CD4-positive, alpha-beta T cell treated with Interleukin-1 beta for 1 hour (primary cell): ENCODE measurements around the gene PTPRH.
"Not testable (repeated sequence)": the region's sequence is repeated elsewhere in the genome, so short reads cannot be mapped to it uniquely, and the experiment has no call there.

ENCODE experiments used
- DNase-seq, 2 donors: peaks; one replicate each; pipeline ENCODE4 v3.0.0-alpha.2; 2020 to 2022

The PTPRH gene

GRCh38 chr19:55176076-55176475 lies 33.2 kb downstream of the PTPRH start:
- DNase-seq, result no peak

DNA sequence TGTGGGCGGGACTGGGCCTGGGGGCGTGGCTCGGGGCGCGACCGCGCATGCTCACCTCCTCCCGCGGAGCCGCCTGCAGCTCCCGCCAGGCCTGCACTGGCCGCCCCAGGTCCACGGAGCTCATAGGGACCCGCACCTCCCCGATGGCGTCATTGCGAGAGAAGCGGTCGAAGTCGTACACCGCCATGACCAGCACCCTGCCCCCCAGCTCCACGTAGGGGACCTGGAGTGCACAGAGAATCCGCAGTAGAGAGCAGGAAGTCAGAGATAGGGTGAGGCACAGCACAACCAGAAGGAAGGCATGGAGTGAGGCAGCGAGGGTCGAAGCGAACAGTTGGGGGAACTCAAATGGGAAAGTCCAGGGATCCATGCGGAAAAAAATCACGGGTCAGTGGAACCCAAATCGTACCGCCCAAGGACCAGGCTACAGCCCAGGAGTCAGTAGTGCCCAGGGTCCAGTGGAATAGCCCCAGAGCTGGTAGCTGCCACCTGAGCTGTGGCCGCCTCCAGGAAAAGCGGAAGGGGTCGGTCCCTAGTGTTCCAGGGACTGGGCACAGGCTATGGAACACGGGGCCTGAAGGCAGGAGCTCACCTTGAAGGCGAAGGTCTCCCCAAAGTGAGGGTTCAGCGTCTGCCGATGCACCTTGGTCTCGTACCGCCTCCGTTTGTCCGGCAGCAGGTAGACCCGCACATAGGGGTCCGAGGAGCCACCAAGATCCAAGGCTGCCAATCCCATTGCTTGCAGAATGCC lies 34.0 kb downstream of the PTPRH start:
- DNase-seq, result no peak

DNA sequence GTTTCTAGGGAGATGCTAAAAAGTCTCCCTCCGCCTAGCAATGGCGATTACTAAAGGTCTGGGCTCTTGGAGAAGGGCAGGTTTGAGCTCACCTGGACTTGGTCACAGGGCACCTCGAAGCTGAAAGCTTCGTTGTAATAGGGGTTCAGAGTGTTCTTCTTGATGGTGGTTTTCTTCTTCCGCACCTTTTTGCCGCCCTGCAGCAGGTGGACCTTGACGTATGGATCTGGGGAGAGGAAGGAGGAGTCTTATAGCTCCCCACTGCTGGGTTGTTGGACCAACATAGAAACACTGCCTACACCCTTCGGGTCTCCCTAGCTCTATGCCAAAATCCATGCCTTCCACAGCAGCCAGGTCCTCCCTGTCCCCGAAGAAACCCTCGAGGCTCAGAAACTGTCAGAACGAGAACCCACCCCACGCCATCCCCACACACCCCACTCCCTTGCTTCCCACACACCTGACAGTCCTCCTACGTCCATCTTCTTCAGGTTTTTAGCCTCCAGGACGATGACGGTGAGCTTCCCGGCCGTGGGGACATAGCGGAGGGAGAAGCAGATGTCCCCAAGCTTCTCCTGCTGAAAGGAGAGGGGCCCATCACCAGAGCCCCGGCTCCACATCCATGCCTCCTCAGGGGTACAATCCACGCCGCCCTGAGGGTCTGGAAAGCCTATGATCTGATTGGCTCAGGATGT lies 34.7 kb downstream of the PTPRH start:
- no peak for DNase-seq

GRCh38 chr19:55173714-55174409 lies 35.4 kb downstream of the PTPRH start:
- DNase-seq, result peak; percentile 36 to 45

DNA sequence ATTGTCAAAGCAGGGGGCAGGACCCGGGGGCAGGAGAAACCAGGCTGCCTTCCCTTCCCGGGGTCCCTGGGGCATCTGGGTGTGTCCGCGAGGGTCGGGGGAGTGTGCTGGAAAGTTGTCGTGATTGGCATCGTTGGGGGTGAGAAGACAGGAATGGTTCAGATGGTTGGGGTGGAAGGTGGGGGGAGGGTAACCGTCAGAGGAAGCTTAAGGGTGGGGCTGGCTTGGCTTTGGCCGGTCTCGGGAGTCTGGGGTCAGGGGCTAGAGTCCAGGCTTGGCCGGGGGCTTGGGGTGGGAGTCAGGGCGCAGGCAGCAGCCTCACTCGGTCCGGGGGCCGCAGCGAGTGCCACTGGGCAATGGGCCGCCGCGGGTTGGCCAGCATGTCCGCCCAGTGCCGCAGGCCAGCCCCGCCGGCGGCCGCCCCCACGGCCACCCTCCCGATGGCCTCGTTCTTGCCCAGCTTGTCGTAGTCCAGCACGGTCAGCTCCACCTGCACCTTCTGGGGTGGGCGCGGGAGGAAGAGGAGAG lies 36.1 kb downstream of the PTPRH start:
- DNase-seq, result no peak

DNA sequence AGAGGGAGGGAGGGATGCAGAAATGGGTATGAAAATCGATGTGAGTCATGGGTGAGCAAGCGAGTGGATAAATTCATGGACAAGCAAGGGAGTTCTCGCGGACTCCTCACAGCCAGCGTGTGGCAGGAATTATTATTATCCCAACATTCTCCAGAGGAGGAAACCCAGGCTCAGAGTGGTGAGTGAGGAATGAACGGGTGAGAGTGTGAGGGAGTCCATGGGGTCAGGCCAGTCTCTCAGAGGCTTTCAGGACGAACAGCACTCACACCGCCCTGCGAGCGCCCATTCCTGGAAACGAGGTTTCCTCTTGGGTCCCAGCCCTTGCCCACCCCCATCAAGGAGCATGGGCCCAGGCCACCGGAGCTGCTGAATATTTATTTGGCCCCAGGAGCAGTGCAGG lies 36.6 kb downstream of the PTPRH start:
- no peak for DNase-seq

DNA sequence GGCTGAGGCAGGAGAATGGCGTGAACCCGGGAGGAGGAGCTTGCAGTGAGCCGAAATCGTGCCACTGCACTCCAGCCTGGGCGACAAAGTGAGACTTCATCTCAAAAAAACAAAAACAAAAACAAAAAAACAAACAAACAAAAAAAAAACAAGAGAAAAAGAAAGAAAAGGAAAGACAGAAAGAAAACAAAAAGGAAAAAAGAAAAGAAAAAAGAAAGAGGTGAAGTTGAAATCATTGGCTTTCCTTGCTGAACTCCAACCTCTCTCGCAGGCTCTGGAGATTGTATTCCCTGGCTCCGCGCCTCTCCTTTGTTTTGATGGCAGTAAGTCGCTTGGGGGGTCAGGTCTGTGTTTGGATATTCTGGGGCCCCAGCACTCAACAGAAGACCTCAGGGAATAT lies 37.0 kb downstream of the PTPRH start:
- not testable (repeated sequence) for DNase-seq

DNA sequence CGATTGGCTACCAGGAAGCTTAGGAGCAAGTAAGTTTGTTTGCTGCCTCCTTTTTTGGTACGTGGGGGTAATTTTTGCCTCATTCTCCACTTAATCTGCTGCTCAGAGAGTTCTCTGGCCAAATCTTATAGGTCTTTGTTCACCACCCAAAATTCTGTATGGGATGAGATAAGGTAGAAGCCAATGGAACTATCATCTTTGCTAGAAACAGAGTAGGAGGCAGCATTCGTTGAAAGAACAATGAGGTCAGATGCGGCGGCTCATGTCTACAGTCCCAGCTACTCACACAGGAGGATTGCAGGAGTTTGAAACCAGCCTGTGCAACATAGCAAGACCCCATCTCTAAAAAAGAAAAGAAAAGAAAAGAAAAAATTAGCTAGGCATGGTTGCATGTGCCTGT lies 37.9 kb downstream of the PTPRH start:
- no peak for DNase-seq

DNA sequence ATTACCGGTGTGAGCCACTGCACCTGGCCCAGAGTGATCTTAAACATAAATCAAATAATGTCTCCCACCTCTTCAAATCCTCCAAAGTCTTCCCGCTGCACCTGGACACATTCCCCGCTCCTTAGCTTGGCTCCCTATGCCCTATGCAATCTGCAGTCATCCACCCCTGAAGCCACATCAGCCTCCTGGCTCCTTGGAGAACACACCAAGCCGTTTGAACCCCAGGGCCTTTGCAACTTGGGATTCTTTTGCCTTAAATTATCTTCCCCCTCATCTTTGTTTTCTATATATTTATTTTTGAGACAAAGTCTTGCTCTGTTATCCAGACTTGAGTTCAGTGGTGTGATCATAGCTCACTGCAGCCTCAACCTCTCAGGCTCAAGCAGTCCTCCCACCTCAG lies 40.2 kb downstream of the PTPRH start:
- no peak for DNase-seq

- peak; percentile 78 to 87 for DNase-seq
Measured at GRCh38 chr19:55166530-55167268, 42.6 kb downstream of the PTPRH start, which contains the start of gene DNAAF3. Gene DNAAF3 (minus strand): TSS chr19:55166613. CDS start chr19:55166413, 200 bp downstream.

GRCh38 chr19:55165952-55166529 lies 43.3 kb downstream of the PTPRH start:
- peak; percentile 49 to 64 for DNase-seq

GRCh38 chr19:55161571-55162322 lies 47.6 kb downstream of the PTPRH start:
- DNase-seq, result no peak

- no peak for DNase-seq
Measured at GRCh38 chr19:55160986-55161365, 48.3 kb downstream of the PTPRH start.

DNA sequence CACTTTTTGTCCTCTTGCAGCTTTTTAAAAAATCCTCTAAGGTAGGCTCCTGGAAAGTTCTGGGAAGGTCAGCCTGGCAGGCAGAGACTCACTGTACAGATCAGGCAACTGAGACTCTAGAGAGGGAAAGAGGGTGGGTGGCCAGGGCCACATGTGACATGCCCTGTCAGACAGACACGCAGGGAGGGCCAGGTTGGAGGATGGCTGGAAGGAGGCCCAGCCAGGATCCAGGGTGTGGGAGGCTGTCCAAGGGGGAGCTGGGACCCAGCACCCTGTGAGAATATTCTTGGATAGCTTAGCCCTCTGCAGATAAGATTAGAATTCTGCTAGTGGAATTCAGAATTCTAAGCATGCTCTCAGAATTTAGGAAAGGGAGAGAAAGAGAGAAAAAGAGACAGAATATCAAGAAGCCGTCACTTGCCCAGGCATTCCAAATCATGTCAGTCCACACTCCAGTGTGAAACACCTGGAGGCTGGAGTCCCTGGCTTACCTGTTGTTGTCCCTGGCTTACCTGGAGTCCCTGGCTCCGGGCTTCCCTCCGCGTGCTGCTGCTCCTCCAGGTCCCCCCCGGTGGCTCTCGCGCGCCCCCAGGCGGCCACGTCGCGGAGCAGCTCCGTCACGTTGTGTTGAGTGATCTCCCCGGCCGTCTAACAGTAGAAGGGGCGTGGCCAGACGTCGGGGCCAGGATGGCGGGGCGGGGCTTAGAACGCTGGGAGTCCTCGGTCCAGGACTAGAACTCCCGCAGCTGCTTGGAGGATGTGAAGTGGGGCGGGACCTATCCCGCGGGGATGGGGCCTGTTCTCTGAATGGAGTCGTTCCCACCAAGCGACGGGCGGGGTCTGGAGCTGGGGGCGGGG lies 48.9 kb downstream of the PTPRH start:
- peak; percentile 87 to 89 for DNase-seq

DNA sequence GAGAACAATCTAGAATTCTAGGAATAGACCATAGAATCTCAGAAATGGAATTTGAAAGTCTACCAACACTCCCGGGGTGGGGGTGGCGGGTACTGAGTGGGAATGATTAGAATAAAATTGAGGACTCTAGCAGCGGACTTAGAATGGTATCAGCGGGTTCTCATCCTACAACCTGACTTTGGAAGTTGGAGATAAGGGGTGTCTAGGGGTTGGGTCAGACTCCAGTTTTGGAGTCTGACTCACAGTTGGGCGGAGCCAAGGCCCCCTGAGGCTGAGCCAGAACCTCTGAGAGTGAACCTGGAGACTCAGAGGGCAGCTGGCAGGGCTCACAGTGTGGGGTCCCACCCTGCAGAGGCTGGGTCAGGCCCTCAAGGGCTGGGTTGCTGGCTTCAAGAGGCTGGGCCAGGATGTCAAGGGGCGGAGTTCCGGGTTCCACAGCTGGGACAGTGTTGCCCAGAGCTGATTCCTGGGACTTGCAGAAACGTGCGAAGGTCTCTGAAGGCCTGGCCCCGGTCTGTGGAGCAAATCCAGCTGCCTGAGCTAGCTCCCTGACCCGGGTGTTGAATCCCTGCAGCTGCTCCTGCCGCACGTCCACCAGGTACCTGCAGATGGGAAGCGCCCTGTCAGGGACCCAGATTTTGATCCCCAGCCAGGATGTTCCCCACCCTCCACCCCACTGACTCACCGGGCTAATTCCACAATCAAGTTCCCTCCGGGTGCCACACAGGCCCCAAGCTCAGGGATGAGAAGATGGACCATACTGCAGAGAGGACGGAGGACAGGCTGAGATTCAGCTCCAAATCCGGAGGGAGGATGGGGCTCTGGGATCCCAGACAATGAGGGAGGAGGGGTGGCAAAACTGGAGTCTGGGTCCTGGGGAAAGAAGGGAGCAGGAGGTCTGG lies 50.2 kb downstream of the PTPRH start:
- no peak for DNase-seq

DNA sequence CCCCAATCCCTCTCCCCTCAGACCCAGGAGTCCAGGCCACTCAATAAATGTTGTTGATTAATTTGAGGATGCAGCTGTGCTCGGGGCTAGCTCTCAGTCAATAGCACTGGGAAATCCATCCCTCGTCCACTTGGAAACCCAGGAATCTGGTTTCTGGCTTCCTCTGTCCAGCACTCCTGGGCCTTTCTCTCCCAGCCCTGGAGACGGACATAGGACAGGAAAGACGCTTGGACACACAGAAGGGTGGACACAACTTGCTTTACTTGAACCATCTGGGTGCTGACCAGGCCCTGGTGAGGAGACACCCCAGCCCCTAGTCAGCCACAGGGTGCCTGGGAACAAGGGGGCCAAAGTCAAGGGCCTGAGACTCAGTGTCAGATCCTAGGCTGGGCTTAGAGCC lies 50.9 kb downstream of the PTPRH start:
- DNase-seq, result no peak

- DNase-seq, result no peak
Measured at GRCh38 chr19:55157064-55157908, 52.0 kb downstream of the PTPRH start, which contains the start of gene TNNI3. Gene TNNI3 (minus strand): TSS chr19:55157732. CDS start chr19:55157589, 143 bp downstream.
